ELF-1 (cell line): Measurements from ENCODE around the gene OLFML2A.
"Not testable (repeated sequence)": the region's sequence is repeated elsewhere in the genome, so short reads cannot be mapped to it uniquely, and the experiment has no call there.

ENCODE experiments used
- DNase-seq: peaks from one replicate; pipeline ENCODE4 v3.0.0-alpha.2; 2016; ENCODE audit warnings: low read depth, low spot score

The OLFML2A gene

GRCh38 chr9:124761196-124761595, 15.7 kb upstream of the OLFML2A start:
- DNase-seq = no peak

DNA sequence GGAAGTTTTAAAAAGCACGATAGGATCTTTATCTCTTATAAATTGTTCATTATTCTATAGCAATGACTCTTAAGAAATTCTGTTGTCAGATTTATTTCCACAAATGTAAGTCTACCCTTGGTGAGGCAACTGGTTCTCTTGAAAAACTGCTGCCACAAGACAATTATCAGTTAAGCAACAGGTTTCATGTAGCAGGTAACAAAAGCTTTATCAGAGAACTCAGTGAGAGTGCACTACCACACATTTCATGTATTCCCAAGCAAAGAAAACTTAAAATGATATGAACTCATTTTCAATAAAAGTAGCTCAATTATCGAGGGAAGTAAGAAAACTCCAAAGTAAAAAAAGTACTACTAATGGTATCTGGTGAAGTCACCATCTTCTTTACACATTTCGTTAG, 15.2 kb upstream of the OLFML2A start:
- no peak for DNase-seq

GRCh38 chr9:124762633-124763032, 14.3 kb upstream of the OLFML2A start:
- DNase-seq = no peak

GRCh38 chr9:124764774-124765438, 12.0 kb upstream of the OLFML2A start:
- no peak for DNase-seq

- DNase-seq = no peak
Observed at GRCh38 chr9:124765439-124765835, 11.5 kb upstream of the OLFML2A start.

GRCh38 chr9:124766326-124766725, 10.6 kb upstream of the OLFML2A start:
- DNase-seq = no peak

DNA sequence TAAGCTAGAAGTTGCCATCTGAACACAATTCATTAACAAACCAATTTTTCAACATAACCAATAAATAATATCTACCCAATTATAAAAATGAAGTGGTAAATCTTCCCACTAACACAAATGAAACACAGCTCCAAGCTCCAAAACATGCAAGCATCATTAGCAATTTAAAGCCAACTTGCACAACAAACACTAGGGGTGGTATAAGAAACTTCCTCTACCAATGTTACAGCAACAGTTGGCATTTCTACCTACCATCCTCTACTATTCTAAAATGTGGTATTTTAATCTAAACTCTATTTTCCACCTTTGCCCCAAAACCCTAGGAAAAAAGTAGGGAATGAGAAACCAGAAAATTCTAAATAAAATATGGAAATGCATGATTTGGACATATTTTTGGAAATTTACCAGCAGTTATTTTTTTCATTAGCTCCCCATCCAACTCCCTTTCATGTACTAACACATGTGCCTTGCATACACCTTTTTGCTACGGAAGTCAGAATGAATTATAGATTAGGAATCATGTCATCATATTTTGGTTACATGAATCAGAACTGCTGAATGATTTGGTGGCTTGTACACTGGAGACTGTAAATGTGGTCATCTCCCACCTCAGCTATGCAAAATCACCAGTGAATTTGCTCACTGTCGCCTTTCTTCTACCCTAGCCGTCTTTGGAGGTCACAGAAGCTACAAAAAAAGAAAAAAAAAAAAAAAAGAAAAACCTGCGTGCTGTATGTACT, 9.9 kb upstream of the OLFML2A start:
- no peak for DNase-seq

DNA sequence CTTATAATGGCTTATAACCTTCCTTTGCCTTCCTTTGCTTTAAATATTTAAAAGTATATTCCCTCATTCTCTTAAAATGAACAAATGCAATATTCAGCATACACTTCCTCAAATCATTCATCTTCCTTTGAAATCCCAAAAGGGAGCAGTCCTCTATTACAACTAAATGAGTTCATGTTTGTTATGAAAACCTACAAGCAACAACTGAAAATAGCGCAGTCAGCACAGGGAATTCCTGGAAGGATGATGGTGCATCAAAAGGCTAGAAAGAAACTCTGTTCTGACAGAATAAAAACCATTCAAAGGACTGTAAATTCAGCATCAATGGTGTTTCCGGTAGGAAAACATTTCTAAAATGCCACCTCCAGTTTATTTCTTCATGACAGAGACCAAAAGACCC, 9.1 kb upstream of the OLFML2A start:
- no peak for DNase-seq

DNA sequence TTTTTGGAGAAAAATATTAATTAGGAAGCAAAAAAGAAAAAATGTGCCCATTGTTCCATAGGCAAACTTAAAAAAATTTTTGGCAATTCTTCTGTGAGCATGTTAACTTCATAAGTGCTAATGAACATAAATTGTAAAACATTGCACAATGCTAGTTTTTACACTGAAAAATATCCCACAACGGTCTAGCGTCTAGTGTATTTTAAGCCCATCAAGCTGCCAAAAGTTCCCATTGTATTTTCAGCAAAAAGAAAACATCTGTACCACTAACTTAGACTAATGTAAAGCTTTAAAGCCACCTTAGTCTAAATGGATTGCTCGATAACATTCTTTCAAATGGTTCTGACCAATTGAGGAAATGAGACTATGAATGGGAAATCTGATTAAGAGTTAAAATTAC, 8.6 kb upstream of the OLFML2A start:
- no peak for DNase-seq

- no peak for DNase-seq
Observed at GRCh38 chr9:124768750-124769548, 8.0 kb upstream of the OLFML2A start.

DNA sequence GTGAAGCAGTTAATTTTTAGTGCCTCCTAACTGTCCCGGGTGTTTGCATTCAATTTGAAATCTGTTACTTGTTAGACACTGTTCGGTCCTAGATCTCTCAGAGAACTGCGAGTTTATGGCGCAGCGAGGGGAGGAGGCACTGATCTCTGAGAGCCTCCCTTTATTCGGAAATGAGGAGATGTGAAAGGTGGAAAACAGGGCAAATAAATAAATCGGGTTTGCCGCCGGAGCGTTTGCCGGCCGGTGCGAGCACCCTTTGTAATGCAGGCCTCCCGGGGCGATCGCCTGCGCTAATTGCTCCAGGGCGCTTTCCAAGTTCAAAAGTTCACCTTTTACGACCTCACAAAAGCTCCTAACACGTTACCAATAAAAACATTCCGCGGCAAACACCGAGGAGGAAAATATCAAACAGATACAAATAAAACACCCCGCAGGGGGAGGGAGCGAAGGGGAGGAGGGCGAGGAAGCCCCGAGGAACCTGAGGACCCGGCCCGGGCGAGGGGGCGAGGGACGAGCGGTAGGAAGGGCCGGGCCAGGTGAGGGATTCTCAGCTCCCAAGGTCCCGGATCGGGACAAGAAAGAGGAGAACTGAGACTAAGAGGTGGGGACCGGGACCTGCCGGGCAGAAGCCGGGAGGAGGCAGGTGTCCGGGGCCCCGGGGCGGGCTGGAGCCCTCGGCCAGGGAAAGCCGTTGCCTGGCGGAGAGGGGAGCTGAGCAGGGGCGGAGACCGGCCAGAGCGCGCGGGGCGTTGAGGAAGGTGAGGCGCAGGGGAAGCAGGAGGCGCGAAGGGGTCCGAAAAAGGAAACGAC, 7.2 kb upstream of the OLFML2A start:
- DNase-seq = peak; percentile 90

GRCh38 chr9:124770359-124771020, 6.4 kb upstream of the OLFML2A start:
- DNase-seq = no peak

DNA sequence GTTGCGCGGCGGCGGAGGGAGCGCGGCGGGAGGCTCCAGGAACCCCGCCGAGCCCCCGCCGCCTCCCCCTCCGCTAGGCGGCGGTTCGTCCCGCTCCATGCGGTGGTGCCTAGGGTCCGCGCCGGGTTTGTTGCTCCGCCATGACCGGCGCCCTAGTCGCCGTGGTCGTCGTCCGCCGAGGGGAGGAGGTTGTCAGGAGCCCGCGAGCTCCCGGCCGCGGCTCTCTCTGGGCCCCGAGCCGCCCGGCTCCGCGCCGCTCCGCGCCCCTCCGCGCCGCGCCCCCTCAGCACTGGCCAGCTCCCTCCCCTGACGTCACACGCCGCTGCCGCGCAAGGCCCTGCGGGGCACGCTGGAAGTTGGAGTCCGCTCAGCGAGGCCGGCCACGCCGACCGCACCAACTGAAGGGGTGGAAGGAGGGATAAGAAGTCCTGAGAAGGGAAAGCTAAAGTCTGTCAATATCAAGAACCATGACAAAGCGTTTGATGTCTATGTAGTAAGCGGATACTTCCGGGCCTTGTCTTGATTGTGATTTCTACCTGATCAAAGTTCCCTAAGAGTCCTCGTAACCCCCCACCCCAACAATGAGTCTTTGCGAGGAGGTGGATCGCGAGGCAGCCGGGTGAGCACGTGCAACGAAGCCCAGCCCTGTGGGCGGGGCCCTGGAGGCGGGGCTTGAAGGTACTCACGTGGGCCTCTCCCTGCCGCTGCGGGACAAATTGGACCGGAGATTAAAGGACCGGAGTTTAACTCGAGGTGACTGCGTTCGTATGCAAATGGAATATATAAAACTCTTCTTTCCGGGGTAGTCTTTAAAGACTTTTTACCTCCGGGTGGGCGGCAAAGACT, 5.7 kb upstream of the OLFML2A start, which contains the start of gene NR6A1:
TSS of gene NR6A1 (minus strand) at position 291 of the 846 bp plus-strand sequence.
- DNase-seq = peak; percentile 98

GRCh38 chr9:124771867-124772679, 4.9 kb upstream of the OLFML2A start:
- peak; percentile 97 for DNase-seq

DNA sequence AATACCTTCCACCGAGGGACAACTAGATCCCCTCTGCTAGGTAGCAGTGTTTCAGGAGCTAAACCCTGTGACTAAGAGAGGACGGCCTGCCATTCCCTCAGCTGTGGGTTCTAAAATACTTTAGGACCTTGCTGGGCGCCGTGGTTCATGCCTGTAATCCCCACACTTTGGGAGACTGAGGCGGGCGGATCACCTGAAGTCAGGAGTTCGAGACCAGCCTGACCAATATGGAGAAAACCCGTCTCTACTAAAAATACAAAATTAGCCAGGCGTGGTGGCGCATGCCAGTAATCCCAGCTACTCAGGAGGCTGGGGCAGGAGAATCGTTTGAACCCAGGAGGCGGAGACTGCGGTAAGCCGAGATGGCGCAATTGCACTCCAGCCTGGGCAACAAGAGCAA, 4.1 kb upstream of the OLFML2A start:
- DNase-seq = not testable (repeated sequence)

DNA sequence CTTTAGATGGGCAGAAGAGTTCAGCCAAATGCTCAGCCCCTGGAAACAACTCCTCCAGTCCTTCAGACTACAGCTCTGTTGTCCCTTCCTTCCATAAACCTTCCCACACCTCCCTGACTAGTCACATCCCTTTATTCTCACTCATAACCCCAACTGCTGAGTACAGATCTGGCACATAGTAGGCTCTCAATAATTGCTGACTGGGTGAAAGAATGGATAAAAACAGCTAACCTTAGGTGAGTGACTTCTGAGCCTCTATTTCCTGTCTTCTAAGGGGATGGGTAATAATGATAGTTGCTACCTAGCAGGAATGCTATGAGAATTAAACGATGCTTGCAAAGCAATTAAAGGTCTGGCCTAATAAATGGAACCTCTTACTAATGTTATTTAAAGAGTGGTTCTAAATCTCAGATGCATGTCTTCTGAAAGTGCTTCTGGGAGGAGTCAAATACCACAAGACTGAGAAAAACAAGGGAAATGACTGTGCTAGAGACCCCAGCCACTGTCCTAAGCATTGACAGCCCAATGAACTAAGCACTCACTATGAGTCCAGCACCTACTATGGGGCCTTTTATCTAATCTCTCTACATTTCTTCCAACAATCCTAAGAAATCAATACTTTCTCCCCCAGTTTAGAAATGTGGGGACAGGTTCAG, 3.3 kb upstream of the OLFML2A start:
- DNase-seq = no peak

DNA sequence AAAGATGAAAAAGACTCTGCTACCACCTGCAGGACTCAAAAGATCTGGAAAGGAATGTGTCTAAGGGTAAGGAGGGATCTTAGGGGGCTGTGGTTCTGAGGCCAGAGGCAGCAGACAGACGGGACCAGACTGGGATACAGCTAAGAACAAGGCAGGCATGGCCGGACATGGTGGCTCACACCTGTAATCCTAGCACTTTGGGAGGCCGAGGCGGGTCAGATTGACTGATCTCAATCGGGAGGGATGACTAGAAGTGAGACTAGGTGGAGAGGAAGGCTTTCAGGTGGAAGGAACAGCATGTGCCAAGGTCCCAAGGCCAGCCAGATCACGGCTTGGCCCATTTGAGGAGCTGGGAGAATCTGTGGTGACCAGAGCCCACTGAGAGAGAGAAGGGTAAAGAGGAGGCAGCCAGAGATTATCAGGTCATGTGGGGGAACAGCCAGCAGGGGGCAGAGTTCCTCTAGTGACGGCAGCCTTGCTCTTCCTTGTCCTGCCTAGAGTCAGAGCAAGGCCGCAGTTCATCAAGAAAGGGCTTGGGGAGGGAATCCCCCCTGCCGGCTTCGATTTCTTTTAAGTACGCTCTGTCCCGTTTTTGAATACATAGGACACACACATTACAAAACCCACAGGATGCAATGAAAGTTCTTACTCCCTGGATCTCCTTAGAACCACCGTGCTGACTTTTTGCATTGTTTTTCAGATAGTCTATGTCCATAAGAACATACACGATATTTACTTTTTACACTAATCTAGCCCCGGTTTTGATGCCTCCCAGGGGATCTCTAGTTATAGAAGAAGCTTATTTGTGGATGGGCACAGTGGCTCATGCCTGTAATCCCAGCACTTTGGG, 2.6 kb upstream of the OLFML2A start:
- peak; percentile 96 for DNase-seq

DNA sequence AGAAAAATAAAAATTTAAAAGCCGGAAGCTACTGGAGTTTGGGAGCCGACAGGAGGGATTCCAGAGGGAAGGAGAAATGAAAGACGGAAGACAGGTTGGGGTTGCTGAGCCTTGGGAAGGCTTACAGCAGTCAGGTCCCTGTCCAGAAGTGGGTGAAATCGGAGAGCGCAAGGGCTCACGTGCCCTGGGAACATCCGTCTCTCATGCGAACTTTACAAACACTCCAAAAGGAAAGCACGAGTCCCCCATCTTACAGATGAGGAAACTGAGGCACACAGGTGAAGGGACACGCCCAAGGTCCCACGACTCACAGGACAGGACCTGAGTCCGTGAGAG, 347 bp upstream of the OLFML2A start:
- DNase-seq = no peak
